GM21619 (cell line): Measurements from ENCODE around the gene EBF3.

Experiments used
- ATAC-seq: cut with Tn5 transposase; IDR thresholded peaks from one replicate; pipeline ENCODE4 v1.9.1; 2021; ENCODE audit not compliant: unreplicated experiment

EBF3 gene

GRCh38 chr10:129959544-129960480, 4.3 kb downstream of the EBF3 start:
- no peak for ATAC-seq

GRCh38 chr10:129958629-129959543, 5.2 kb downstream of the EBF3 start:
- no peak for ATAC-seq

- ATAC-seq = no peak
These were observed 5.9 kb downstream of the EBF3 start for GRCh38 chr10:129958148-129958628.

DNA sequence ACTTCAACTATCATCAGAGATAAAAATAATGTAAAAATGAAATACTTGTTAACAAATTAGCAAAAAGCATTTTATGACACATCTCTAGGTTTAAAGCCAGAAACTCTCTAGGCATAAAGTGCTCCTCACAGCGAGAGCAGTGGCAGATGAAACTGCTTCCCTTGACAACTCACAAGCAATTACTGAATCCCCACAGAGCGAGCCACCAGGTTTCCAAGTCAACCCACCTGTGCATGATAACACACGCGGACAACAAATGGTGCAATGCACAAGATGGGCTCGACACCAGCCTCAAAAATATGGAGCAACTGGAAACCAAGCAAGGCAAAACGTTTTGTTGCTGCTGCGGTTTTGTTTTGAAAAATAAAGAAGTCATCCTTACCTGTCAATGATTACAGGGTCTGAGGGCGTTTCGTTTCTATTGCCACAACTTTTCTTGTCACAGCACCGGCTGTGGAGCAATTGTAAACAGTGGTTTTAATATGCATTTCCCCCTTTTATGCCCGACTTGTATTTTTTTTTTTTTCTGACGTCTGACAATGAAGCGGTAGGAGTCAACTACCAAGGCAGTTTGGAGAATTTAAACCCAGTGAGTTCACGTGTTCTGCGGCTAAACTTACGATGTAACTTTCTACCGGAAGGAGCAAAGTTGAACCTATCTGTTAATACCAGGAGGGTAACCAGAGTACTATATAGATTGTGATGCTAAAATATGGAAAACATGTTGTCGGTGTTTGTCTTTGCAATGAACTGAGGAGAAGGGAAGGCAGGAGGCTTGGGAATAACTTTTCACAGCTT, 7.0 kb downstream of the EBF3 start:
- ATAC-seq = no peak

GRCh38 chr10:129956286-129956670, 7.8 kb downstream of the EBF3 start:
- no peak for ATAC-seq

GRCh38 chr10:129955601-129956285, 8.3 kb downstream of the EBF3 start:
- no peak for ATAC-seq

DNA sequence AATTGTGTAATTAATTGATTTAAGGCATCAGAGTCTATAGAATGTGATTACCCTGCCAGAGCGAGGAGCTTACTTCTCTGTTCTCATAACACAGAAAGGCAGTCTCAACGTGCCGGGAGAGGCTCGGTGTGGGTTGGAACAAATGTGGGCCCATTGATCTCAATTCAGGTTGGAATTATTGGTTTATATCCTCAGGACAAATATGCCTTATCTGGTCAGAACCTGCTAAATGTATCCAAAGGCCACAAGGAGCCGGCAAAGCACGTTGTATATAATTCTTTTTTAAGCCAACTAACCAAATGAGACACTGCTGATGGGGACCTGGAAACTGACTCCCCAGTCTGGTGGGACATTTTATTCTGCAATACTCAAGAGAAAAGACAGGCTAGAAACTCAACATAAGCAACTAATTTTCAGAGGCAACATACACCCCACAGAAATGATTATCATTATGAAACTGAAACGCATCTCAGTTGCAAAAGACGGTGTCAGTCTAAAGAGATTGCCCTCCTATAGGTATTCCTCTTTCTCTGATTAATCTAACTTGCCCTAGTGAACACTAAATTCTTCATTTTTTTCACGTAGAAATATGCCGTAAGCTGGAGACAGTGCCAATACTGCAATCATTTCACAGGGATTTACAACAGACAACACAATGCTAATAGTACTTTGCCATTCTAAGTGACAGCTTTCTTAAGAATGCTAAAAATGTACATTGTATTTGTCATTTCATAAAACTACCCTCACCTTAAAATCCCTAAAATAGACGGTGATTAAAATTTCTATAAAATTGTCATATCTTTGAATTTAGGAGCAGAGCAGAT, 9.4 kb downstream of the EBF3 start:
- no peak for ATAC-seq

DNA sequence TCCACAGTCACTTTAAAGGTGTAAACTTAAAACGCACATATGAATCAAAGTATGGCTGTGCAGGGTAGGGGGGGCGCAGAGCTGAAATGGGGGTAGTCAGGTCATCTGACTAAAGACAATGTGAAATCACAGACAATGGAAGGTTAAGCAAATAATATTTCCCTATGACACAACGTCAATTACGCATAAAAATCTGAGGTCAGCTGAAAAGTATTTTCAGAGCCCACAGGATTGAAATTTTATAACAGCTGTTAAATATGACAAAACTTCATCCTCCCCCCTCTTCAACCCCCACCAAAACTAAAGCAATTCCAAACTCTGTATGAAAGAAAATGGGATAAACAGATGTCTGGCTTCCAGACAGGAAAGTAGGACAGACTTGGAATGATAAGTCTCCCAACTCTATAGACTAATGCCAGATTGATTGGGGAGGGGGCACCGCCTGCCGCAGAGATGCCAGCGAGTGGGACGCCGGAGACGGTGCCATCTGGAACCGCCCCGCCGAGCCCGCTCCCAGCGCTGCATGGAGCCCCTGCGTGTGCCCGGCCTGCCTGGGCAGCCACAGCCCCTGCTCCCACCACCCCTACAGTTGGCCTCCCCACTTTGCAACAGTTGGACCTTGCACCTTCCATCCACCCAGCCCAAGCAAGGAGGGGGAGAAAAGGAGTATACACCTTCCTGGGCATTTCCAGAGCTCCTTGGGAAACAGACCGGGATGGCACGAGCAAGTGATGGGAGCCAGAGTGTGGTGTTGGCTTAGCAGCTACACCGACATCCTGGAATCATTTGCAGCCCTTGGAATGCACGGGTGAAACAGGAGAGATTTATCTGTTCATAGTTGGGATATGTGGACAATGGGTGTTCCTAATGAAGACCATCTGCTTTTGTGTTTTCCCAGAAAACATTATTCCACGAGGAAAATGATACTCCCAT, 10.7 kb downstream of the EBF3 start:
- no peak for ATAC-seq

DNA sequence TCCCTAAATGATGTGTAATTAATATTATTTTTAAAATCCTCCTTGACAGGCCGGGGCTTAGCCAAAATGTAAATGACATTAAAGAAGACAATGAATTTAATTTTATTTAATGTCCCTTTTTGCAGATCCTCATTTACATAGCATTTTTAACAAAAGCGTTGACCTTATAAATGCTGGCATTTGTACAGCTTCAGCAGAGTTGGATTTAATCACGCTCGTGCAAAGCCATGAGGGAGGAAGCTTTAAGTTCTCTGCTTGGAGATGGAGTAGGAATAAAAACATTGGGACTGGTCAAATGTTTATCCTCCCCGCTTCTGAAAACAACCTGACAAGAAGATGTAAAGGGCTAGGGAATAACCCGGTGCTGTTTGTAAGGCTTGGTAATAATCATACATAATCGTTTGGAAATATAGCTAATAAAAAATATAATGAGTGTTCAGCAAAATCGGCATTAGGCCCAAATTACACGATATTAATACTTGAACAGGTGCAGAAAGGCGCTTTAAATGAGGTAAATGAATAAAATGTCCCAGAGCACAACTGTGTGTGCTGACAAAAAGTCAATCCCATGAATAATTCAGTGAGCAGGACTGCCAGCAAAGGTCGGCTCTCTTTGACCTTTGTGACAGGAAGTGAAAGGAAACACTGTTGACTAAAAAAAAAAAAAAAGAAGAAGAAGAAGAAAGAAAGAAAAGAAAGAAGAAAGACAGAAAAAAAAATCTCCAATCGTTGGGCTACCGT, 11.5 kb downstream of the EBF3 start:
- no peak for ATAC-seq

DNA sequence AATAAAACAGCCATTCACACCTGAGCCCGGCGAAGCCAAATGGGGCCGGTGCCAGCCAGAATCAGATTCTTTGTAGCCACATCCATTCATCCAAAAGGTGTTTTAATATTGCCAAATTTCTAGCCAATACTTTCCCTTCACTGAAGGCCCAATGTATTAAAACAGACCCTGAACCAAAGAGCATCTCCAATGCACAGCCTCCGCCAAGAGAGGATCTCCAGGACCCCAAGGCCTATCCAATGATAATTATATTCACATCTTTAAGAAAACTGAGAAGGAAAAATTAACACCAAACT, 12.2 kb downstream of the EBF3 start:
- no peak for ATAC-seq

DNA sequence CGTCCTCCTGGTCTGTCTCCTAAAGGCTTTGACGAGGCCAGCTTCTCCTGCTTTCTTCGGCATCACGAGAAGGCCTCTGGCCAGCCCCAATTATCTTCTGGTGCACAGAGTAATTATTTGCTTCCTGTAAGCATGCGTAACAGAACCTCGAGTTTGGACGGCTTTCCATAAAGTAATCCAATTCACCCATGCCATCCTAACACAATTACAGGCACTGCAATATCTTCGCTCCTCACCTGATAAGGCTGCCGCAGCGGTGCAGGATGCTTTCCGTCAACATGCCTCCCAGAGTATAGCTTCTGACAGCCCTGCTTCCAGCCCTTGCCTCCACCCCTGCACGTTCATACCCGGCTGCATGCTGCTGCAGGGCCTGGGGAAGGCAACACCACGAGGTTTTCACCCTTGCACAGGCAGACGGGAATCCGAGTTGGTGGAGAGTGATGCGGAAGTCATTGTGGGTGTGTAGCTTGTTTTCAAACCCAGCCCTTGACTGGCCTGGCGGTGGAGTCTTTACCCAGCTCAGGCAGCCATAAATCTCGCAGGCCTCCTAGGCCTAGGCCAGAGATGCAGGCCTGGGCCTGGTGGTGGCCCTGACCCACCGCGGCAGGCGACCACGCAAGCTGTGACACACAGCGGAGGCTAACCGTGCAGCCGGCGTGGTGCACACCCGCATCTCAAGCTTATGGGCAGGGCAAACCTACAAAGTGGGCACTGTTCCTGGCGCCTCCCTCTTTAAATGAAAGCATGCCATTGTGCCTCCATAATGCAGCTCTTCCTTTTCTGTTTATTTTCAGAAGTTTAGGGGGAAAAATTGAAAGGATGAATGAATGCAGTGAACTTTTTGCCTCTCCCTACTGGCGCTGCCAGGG, 12.7 kb downstream of the EBF3 start:
- ATAC-seq = no peak

DNA sequence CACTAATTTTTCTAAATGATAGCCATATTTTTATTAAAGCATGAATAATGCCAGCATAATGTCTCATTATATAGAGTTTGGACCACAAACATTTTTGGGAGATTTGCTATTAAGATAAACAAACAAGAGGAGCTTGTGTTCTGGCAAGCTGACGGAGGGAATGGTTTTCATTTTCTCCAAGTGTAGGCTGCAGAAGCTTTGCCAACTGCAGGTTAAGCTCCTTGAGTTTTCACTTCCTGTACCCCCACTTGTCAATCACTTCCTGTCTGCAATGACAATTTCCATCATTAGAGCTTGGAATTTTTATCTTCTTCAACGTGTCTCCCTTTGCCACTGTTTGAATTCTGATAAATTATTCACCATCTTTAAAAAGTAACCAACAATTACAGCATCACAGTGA, 13.4 kb downstream of the EBF3 start:
- no peak for ATAC-seq

DNA sequence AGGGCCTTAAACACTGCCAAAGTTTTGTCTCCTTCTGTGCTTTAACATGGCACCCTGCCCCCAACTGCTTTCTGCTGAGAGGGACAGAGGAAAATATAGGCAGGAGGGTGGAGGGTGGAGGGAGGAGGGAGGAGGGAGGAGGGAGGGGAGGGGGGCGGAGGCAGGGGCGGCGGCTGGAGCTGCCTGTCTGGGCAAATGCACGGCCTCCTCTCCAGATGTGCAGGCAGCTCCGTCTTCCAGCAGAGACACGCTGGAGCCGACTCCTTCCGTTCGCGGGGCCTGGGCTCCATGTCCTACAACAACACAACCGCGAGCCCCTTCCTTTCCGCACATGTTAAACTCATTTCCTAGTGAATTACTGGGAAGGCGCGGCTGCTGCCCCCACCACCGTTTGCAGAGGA, 14.2 kb downstream of the EBF3 start:
- no peak for ATAC-seq

- ATAC-seq = no peak
These were observed 14.7 kb downstream of the EBF3 start for GRCh38 chr10:129949411-129949810.

GRCh38 chr10:129946859-129947258, 17.2 kb downstream of the EBF3 start:
- ATAC-seq = no peak

DNA sequence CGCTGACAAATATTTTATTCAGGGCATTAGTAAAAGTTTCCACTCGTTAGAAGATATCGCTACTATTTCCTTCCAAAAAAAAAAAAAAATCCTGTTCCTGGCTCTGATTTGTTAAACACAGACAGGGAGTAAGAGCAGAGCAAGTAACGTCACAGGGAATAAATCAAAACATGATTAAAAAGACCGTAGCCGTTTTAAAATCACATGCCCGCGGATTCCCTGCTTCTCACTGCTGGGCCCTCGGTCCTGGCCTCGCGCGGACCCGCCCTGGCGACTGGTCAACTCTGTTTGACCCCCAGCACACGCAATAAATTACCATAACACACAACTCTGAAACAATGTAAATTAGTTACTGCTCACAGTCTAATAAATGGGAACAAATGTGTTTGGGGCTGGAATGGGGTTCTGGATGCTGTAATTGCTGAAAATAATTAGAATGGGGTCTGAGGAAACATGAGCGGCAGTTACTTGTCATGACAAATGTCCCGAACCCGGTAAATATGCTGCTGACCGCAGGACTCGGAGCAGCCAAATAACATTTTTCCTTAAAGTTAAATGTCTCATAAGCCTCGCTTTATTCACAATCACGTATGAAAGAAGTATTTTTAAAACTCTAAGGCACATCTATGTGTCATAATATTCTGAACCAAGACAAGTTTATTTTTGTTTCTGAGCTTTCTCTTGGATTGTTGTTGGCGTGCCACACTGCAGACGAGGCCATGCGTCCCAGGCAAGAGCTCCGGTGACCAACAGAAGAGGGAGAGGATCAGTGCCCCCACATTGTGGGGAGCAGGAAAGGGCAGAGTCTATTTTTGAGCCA, 17.9 kb downstream of the EBF3 start:
- no peak for ATAC-seq
